LNCaP clone FGC (cell line): ENCODE measurements around the gene PTGR3.

Experiments used
- DNase-seq: peaks from one replicate; pipeline ENCODE4 v3.0.0-alpha.2; 2011; ENCODE audit warnings: low read depth
- H3K4me3 ChIP-seq: 2 replicates; pipeline ENCODE4 v1.5.1; 2011; ENCODE audit warnings: mild to moderate bottlenecking, low read depth, low read length, control low read depth
- TF ChIP-seq, protein P1 (sequence below): IDR thresholded peaks from 2 replicates; pipeline ENCODE4 v1.5.1; 2012; ENCODE audit warnings: mild to moderate bottlenecking; ENCODE audit not compliant: control insufficient read depth, insufficient read depth; ENCODE audit errors: extremely low read depth

PTGR3 gene

DNA sequence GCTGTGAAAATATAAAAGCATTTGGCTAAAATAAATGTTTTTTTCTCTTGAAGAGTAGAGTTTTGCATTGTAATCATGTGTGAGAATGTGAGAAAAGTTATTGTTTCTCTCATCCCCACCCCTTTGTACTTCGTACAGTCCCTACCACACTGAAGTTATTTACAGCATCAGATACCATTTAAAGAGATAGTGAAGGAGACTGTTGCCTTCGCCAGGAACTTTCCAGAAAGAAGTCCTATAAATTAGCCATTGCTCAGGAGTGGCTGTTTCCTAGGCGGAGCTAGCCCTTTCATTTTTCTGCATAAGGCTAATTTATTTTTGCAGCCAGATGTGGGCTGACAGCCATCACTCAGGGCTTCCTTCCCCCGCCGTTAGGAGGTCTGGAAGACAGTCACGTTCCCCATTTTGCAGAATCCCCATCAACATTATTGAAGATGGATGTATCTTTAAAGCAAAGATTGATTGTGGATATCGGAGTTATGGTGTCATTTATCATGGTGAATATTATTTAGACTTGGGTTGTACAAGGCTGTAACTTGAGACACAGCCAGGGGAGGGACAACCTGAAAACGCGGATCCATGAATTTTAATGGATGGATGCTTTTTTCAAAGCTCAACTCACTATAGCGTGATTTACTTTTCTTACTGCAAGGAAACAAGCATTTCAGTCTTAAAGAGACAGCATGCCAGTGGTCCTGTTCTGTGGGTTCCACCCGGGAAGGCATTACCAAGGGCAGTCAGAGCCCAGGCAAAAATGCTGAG is 18.8 kb upstream of the PTGR3 start:
- DNase-seq, result no peak
- TF ChIP-seq, protein P1, sequence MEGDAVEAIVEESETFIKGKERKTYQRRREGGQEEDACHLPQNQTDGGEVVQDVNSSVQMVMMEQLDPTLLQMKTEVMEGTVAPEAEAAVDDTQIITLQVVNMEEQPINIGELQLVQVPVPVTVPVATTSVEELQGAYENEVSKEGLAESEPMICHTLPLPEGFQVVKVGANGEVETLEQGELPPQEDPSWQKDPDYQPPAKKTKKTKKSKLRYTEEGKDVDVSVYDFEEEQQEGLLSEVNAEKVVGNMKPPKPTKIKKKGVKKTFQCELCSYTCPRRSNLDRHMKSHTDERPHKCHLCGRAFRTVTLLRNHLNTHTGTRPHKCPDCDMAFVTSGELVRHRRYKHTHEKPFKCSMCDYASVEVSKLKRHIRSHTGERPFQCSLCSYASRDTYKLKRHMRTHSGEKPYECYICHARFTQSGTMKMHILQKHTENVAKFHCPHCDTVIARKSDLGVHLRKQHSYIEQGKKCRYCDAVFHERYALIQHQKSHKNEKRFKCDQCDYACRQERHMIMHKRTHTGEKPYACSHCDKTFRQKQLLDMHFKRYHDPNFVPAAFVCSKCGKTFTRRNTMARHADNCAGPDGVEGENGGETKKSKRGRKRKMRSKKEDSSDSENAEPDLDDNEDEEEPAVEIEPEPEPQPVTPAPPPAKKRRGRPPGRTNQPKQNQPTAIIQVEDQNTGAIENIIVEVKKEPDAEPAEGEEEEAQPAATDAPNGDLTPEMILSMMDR, result no peak
- no peak overlapping the region for H3K4me3 ChIP-seq

GRCh38 chr18:75226956-75227316 is 18.0 kb upstream of the PTGR3 start:
- no peak for DNase-seq
- H3K4me3 ChIP-seq, result no peak overlapping the region
- TF ChIP-seq, protein P1, result no peak

DNA sequence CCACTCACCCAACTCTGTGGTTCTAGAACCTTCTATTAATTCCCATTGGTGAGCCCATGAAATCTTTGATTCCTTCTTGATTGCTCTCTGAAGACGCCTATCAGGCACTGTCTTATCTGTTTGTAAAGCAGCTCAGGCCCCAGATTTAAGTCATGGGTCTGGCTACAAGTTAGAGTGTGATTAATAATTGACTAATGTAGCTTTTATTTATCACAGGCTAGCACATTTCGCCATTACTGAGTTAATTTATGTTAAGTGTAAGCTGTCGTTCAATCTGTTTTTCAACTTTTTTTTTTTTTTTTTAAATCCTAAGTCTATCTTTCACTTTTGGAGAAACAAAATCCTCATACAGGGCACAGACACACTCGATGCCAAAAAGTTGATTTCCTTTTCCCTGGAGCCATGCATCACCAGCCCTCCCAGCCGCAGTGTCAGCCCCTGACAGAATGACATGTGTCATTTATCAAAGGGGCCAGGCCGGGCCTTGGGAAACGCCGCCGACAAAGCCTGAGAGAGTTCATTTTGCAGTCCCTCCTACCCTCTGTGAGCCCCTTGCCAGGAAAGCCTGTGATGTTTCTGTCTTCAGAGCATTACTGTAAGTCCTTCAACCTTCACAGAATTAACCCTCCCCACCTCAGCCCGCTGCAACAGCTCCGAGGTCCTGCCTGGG is 17.5 kb upstream of the PTGR3 start:
- no peak for DNase-seq
- TF ChIP-seq, protein P1, result no peak
- H3K4me3 ChIP-seq, result no peak overlapping the region

GRCh38 chr18:75223687-75224347 is 14.9 kb upstream of the PTGR3 start:
- DNase-seq, result no peak
- TF ChIP-seq, protein P1, result no peak
- H3K4me3 ChIP-seq, result no peak overlapping the region

GRCh38 chr18:75222407-75222806 is 13.5 kb upstream of the PTGR3 start:
- TF ChIP-seq, protein P1, result no peak
- no peak for DNase-seq
- no peak overlapping the region for H3K4me3 ChIP-seq

GRCh38 chr18:75221897-75222296 is 13.0 kb upstream of the PTGR3 start:
- TF ChIP-seq, protein P1, result no peak
- no peak overlapping the region for H3K4me3 ChIP-seq

GRCh38 chr18:75221397-75221796 is 12.5 kb upstream of the PTGR3 start:
- DNase-seq, result no peak
- no peak overlapping the region for H3K4me3 ChIP-seq
- TF ChIP-seq, protein P1, result no peak

More at GRCh38 chr18:75221897-75222296, 13.0 kb upstream of the PTGR3 start:
- no peak for DNase-seq
